Measurements from ENCODE around the gene CELF5.

Gene CELF5

GRCh38 chr19:3193256-3194105, 31.0 kb upstream of the CELF5 start:
- no peak overlapping the region for H3K27ac ChIP-seq
- TF ChIP-seq CTCF (conservative IDR thresholded peaks at IDR 0.05): no peak
- TF ChIP-seq ZFX (IDR thresholded peaks at IDR 0.05): no peak

- H3K27ac ChIP-seq: no peak overlapping the region
- TF ChIP-seq CTCF (conservative IDR thresholded peaks at IDR 0.05) (no peak), ZFX (IDR thresholded peaks at IDR 0.05) (no peak)
These were observed 30.1 kb upstream of the CELF5 start for GRCh38 chr19:3194106-3195087.

- TF ChIP-seq ZFX (IDR thresholded peaks at IDR 0.05) (no peak), CTCF (conservative IDR thresholded peaks at IDR 0.05) (no peak)
- no peak overlapping the region for H3K27ac ChIP-seq
These were observed 28.2 kb upstream of the CELF5 start for GRCh38 chr19:3196064-3196932.

- no peak overlapping the region for H3K27ac ChIP-seq
These were observed 27.6 kb upstream of the CELF5 start for GRCh38 chr19:3196933-3197205.

GRCh38 chr19:3198901-3199700, 25.4 kb upstream of the CELF5 start:
- H3K27ac ChIP-seq: no peak overlapping the region
- no peak for TF ChIP-seq ZFX (IDR thresholded peaks at IDR 0.05)
- TF ChIP-seq CTCF (conservative IDR thresholded peaks at IDR 0.05): no peak

More at GRCh38 chr19:3196933-3197205, 27.6 kb upstream of the CELF5 start:
- TF ChIP-seq ZFX (IDR thresholded peaks at IDR 0.05) (no peak), CTCF (conservative IDR thresholded peaks at IDR 0.05) (no peak)

- no peak for TF ChIP-seq CTCF (conservative IDR thresholded peaks at IDR 0.05)
- no peak for TF ChIP-seq ZFX (IDR thresholded peaks at IDR 0.05)
These were observed 23.3 kb upstream of the CELF5 start for GRCh38 chr19:3201072-3201700.

More at GRCh38 chr19:3201072-3201700, 23.3 kb upstream of the CELF5 start:
- no peak overlapping the region for H3K27ac ChIP-seq
